GM12864 (cell line): ENCODE measurements around the gene DAB1.

Experiments
- DNase-seq: peaks from one replicate; pipeline ENCODE4 v3.0.0-alpha.2; 2011; ENCODE audit warnings: low read depth
- H3K4me3 ChIP-seq: 2 replicates; pipeline ENCODE4 v1.5.1; 2011; ENCODE audit warnings: mild to moderate bottlenecking, low read depth, low read length, control low read depth
- TF ChIP-seq, protein P1 (sequence below): IDR thresholded peaks from 2 replicates; pipeline ENCODE4 v1.5.1; 2011; ENCODE audit warnings: low read depth, mild to moderate bottlenecking, moderate library complexity, low read length, control low read depth, inconsistent platforms; ENCODE audit errors: missing control alignments

Gene DAB1

DNA sequence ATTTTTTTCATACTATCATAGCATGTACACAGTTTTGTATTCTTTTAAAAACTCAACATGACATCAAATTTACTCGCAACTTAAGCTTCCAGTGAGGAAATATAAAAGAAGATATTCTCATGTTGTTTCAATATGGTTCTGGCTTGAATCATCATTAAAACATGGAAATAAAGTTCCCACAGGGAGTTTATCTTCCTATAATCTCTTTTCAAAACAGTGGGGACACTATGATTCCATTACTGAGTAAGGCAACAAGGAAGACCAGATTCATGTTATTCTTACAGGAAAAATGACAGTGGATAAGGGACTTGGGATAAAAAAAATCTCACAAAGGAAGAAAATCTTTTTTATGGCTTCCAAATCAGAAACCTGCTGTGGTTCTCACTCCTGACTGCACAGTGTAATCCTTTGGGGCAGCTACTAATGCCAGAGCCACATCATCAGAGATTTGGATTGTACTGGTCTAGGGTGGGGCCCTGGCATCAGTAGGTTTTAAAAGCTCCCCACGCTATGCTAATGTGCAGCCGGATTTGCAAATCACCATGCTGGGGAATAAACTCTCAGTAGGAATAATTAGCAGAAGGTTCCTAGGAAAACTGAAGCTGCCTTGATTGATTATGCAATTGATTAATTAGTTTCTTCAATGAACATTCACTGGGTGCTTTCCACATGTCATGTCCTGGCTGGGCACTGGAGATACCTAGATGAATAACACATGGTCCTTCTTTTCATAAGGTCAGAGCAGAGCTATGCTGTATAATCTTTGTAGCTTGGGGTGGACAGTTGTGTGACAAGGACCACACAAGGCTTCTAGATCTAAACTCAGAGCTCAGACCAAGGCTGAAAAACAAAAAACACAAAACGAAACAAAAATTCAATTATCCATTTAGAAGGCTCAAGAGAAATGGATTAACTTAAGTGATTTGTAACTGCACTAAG lies 386.9 kb downstream of the DAB1 start:
- no peak for DNase-seq
- TF ChIP-seq, protein P1, sequence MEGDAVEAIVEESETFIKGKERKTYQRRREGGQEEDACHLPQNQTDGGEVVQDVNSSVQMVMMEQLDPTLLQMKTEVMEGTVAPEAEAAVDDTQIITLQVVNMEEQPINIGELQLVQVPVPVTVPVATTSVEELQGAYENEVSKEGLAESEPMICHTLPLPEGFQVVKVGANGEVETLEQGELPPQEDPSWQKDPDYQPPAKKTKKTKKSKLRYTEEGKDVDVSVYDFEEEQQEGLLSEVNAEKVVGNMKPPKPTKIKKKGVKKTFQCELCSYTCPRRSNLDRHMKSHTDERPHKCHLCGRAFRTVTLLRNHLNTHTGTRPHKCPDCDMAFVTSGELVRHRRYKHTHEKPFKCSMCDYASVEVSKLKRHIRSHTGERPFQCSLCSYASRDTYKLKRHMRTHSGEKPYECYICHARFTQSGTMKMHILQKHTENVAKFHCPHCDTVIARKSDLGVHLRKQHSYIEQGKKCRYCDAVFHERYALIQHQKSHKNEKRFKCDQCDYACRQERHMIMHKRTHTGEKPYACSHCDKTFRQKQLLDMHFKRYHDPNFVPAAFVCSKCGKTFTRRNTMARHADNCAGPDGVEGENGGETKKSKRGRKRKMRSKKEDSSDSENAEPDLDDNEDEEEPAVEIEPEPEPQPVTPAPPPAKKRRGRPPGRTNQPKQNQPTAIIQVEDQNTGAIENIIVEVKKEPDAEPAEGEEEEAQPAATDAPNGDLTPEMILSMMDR: no peak
- no peak overlapping the region for H3K4me3 ChIP-seq

GRCh38 chr1:57034713-57035112 lies 389.1 kb downstream of the DAB1 start:
- no peak overlapping the region for H3K4me3 ChIP-seq
- TF ChIP-seq, protein P1: no peak
- DNase-seq: no peak

GRCh38 chr1:57033222-57034001 lies 390.4 kb downstream of the DAB1 start:
- TF ChIP-seq, protein P1: no peak
- H3K4me3 ChIP-seq: no peak overlapping the region
- no peak for DNase-seq

DNA sequence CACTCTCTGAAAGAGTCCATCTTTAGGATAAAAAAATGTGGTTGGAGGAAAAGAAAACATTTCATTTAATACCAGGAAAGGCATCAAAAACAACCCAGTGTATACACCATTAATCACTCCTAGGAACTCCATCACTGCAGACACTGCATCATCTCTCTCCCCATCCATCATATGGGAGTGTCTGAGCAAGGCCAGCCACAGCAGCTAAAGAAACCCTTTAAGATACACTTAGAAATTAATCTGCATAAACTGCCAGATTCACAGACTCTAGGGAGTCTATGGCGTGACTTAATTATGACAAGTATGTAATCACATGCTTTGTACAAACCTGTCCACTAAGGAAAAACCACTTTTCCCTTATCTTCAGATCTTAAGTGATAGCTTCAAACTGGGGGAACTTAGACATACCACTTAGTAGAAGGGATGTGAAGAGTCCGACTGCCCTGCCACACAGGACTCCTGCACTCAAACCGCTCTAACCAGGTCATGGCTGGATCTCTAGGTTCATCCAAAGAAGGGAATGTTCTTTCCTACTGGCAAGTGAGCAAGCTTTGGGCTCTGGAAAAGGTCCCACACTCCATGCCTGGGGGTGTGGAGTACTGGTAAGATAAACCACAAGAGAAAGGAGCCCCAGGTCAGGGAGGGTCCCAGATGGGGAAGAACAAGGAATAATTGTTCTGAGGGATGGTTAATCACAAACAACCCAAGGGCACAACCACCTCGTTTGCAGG lies 397.1 kb downstream of the DAB1 start:
- TF ChIP-seq, protein P1: no peak
- DNase-seq: no peak
- H3K4me3 ChIP-seq: no peak overlapping the region

DNA sequence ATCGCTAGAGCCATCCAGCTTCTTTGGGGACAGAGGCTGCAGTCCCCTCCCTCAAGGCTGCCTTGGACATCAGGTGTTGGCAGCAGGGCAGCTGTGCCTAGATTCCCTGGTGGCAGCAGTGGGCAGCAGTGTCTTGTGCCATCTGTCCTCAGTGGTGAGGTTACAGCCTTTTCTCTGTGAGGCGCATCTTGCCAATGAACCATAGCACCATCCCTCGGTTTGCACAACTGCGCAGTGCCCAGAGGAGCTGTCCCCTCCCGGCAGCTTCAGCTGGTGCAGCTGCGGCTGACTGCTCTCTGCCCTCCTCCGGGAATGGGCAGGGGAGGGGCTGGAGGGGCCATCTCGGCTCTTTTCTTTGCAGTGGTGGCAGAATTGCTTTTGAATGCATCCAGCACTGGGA lies 399.0 kb downstream of the DAB1 start:
- no peak for DNase-seq
- TF ChIP-seq, protein P1: no peak
- no peak overlapping the region for H3K4me3 ChIP-seq

- H3K4me3 ChIP-seq: no peak overlapping the region
- TF ChIP-seq, protein P1: no peak
- no peak for DNase-seq
Observed at GRCh38 chr1:57024428-57024827, 399.4 kb downstream of the DAB1 start.
